Duodenal mucosa (tissue), 2 donors: ENCODE data around the gene VAV2.

Experiments used
- H3K27ac ChIP-seq: one replicate; pipeline ENCODE4 v1.7.0; 2013; ENCODE audit warnings: low read depth, low read length
- H3K27me3 ChIP-seq, 2 donors: one replicate each; pipeline ENCODE4 v1.7.0; 2013; ENCODE audit warnings: low read length in 2 of 2, control low read depth in 1 of 2; ENCODE audit not compliant: insufficient read depth in 2 of 2, control insufficient read depth in 1 of 2
- H3K36me3 ChIP-seq, 2 donors: one replicate each; pipeline ENCODE4 v1.7.0; 2013; ENCODE audit warnings: low read length in 2 of 2, control low read depth in 1 of 2; ENCODE audit not compliant: insufficient read depth in 2 of 2, control insufficient read depth in 1 of 2
- H3K4me1 ChIP-seq, 2 donors: one replicate each; pipeline ENCODE4 v1.7.0; 2013; ENCODE audit warnings: low read length in 2 of 2, control low read depth in 1 of 2; ENCODE audit not compliant: insufficient read depth in 2 of 2, control insufficient read depth in 1 of 2
- H3K4me3 ChIP-seq, 2 donors: one replicate each; pipeline ENCODE4 v1.7.0; 2013; ENCODE audit warnings: low read length in 2 of 2, low read depth in 1 of 2
- H3K9ac ChIP-seq, 2 donors: one replicate each; pipeline ENCODE4 v1.7.0; 2013; ENCODE audit warnings: low read length in 2 of 2, low read depth in 1 of 2
- H3K9me3 ChIP-seq, 2 donors: one replicate each; pipeline ENCODE4 v1.7.0; 2013; ENCODE audit warnings: low read length in 2 of 2, control low read depth in 1 of 2; ENCODE audit not compliant: control insufficient read depth in 1 of 2

Gene VAV2

GRCh38 chr9:133979921-133980863 is 11.9 kb downstream of the VAV2 start:
- no peak overlapping the region for H3K27ac ChIP-seq
- H3K27me3 ChIP-seq = no peaks in the 10 kb centered on the region
- peaks cover 10 to 33% of the 10 kb centered on the region in 2 donors for H3K4me1 ChIP-seq
- peaks cover 0 to 4% of the 10 kb centered on the region in 2 donors for H3K36me3 ChIP-seq
- H3K4me3 ChIP-seq = no peak overlapping the region
- no peak overlapping the region for H3K9ac ChIP-seq
- no peaks in the 10 kb centered on the region for H3K9me3 ChIP-seq

GRCh38 chr9:133979273-133979920 is 12.7 kb downstream of the VAV2 start:
- H3K9me3 ChIP-seq = no peaks in the 10 kb centered on the region
- peaks cover 18 to 41% of the 10 kb centered on the region in 2 donors for H3K4me1 ChIP-seq
- no peaks in the 10 kb centered on the region for H3K27me3 ChIP-seq
- no peak overlapping the region for H3K27ac ChIP-seq
- no peak overlapping the region for H3K9ac ChIP-seq
- H3K36me3 ChIP-seq = peaks cover 0 to 4% of the 10 kb centered on the region in 2 donors
- peak overlapping the region in 1 of 2 donors; percentile 21 for H3K4me3 ChIP-seq

DNA sequence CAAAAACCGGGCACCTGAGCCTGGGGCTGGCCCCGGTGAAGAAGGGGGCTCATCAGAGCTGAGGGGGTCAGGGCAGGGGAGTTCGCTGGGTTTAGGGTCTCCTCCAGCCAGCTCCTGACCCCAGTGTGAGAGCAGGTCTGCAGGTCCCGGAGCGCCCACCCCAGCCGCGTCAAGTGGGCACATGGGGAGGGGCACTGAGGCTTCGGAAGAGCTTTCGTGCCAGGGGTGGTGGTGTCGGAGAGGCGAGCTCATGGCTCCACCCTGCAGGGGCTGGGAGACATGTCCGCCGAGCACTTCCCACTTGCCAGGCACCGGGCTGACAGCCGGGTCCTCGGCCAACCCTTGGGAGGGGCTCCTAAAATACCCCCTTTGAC is 13.2 kb downstream of the VAV2 start:
- H3K27ac ChIP-seq = no peak overlapping the region
- peaks cover 22 to 46% of the 10 kb centered on the region in 2 donors for H3K4me1 ChIP-seq
- no peaks in the 10 kb centered on the region for H3K27me3 ChIP-seq
- no peaks in the 10 kb centered on the region for H3K9me3 ChIP-seq
- peaks cover 0 to 4% of the 10 kb centered on the region in 2 donors for H3K36me3 ChIP-seq
- no peak overlapping the region for H3K4me3 ChIP-seq
- H3K9ac ChIP-seq = no peak overlapping the region

GRCh38 chr9:133978226-133978898 is 13.8 kb downstream of the VAV2 start:
- H3K9me3 ChIP-seq = no peaks in the 10 kb centered on the region
- peaks cover 0 to 4% of the 10 kb centered on the region in 2 donors for H3K36me3 ChIP-seq
- H3K27me3 ChIP-seq = no peaks in the 10 kb centered on the region
- no peak overlapping the region for H3K27ac ChIP-seq
- H3K9ac ChIP-seq = no peak overlapping the region
- H3K4me3 ChIP-seq = no peak overlapping the region
- peaks cover 27 to 51% of the 10 kb centered on the region in 2 donors for H3K4me1 ChIP-seq

DNA sequence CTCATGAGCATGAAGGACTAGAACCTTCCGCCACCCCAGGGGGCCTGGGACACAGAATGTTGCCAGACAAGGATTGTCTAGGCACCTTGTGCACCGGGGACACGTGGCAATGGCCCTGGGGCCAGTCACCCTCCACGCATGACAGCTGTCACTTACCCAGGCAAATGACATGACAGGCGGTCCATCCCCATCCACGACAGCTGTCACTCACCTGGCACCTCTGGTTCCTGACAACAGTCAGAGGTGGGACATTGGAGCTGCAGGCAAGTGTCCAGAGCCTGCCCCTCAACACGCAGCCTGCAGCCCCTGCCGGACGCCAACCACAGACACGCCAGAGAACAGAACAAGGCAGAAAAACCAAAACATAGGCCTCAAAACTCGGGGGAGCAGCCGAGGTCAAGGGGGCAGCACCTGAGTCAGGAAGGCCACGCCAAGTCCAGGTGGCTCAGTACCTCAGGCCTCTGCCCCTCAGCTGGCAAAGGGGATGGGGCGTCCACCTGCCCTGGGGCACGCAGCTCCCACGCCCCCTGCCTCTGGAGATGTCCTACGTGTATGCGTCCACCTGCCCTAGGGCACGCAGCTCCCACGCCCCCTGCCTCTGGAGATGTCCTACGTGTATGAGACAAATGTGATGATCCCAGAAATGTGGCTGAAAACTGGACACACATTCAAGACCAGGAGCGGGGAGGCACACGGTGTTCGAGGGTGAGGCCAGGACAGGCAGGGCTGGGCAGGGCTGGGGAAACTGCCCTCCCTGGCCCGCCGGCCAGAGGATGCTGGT is 14.5 kb downstream of the VAV2 start:
- H3K4me3 ChIP-seq = no peak overlapping the region
- no peaks in the 10 kb centered on the region for H3K9me3 ChIP-seq
- peaks cover 35 to 59% of the 10 kb centered on the region in 2 donors for H3K4me1 ChIP-seq
- no peaks in the 10 kb centered on the region for H3K27me3 ChIP-seq
- peaks cover 0 to 4% of the 10 kb centered on the region in 2 donors for H3K36me3 ChIP-seq
- H3K9ac ChIP-seq = no peak overlapping the region
- no peak overlapping the region for H3K27ac ChIP-seq

DNA sequence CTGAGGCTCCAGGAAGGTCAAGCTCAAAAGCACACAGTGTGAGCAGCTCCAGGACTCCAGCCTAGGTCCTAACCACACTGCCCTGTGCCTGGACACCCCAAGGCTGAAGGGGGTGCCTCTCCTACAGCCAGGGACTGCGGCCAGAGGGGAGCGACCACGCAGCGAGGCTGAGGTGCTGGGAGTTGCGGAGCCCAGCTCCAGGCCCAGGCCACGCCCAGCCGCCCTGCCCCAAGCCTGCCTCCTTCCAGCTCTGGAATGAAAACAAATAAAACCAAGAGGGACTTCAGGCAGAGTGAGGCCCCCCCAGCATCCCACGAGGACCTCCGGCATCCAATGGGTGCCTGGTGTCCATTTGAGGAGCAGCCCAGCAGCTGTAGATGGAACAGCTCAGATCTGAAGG is 15.2 kb downstream of the VAV2 start:
- Histone ChIP-seq H3K9ac (no peak overlapping the region), H3K9me3 (no peaks in the 10 kb centered on the region), H3K4me1 (peaks cover 39 to 65% of the 10 kb centered on the region in 2 donors), H3K27ac (no peak overlapping the region), H3K36me3 (peaks cover 0 to 4% of the 10 kb centered on the region in 2 donors), H3K27me3 (no peaks in the 10 kb centered on the region), H3K4me3 (no peak overlapping the region)

- Histone ChIP-seq H3K36me3 (peaks cover 0 to 4% of the 10 kb centered on the region in 2 donors), H3K9ac (no peak overlapping the region), H3K4me3 (no peak overlapping the region), H3K27ac (no peak overlapping the region), H3K4me1 (peaks cover 45 to 70% of the 10 kb centered on the region in 2 donors), H3K27me3 (no peaks in the 10 kb centered on the region), H3K9me3 (no peaks in the 10 kb centered on the region)
These were observed 15.8 kb downstream of the VAV2 start for GRCh38 chr9:133976191-133976861.

DNA sequence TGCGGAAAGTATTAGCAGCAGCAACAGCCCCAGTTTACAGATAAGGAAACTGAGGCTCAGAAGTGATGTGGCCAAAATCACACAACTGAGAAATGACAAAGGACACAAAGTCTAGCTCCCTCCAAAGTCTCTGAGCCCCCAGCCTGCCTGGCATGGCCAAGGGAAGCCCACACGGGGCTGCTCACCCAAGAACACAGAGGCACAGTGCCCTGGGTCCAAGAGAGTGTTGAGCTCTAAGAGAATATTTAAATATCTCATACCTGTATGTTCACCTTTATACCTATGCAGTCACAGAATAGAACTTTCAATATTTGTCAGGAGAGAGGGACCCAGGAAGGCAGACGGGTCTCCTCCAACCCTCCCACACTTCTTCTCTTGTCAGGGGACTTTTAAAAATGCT is 16.6 kb downstream of the VAV2 start:
- Histone ChIP-seq H3K9ac (no peak overlapping the region), H3K4me3 (no peak overlapping the region), H3K9me3 (no peaks in the 10 kb centered on the region), H3K27me3 (no peaks in the 10 kb centered on the region), H3K36me3 (peaks cover 0 to 4% of the 10 kb centered on the region in 2 donors), H3K4me1 (peaks cover 50 to 78% of the 10 kb centered on the region in 2 donors), H3K27ac (no peak overlapping the region)

- peak overlapping the region; percentile 64 to 65 for H3K9ac ChIP-seq
- H3K4me3 ChIP-seq = peak overlapping the region; percentile 41 to 43
These were observed 17.3 kb downstream of the VAV2 start for GRCh38 chr9:133974631-133975341.

More at GRCh38 chr9:133974631-133975341, 17.3 kb downstream of the VAV2 start:
- Histone ChIP-seq H3K4me1 (peaks cover 45 to 71% of the 10 kb centered on the region in 2 donors), H3K9me3 (no peaks in the 10 kb centered on the region), H3K27ac (no peak overlapping the region), H3K36me3 (peaks cover 0 to 4% of the 10 kb centered on the region in 2 donors), H3K27me3 (no peaks in the 10 kb centered on the region)
